ENCODE results near the gene POF1B.

POF1B gene

DNA sequence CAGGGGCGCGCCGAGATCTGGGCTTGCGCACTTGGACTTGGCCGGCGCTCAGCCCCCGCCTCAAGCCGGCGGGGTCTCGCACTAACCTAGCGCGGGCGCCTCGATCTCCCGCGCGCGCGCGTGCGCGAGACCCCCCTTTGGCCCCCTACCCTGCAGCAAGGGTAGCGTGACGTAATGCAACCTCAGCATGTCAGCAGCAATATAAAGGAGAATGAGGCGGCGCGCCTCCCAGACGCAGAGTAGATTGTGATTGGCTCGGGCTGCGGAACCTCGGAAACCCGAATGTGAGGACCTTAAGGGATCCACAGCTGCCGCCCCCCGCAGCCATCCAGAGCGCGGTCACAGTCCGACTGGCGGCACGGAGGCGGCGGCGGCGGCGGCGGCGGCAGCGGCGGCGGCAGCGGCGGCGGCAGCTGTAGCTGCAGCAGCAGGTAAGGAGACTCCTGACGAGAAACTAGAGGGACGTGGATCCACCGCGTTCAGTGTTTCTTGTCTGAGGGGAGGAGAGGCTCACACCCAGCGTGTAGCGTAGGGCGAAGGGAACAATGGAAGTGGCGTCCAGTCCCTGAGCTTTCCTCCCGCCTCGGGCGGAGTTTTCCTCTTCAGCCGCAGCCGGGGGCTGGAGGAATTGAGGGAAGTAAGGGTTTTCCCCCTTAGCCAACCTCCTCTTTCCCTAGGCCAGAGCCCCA, 135.6 kb downstream of the POF1B start, which contains the start of the genes SATL1 and ZNF711:
Gene SATL1 (minus strand): TSS at position 19 of the 689 bp plus-strand sequence. CDS start 134,811 bp downstream, outside the sequence.
Gene ZNF711 (plus strand): TSS at position 231 of the 689 bp plus-strand sequence. CDS start 3,582 bp downstream, outside the sequence.
- DNase-seq (ENCODE audit: low read depth in 2 of 2, low spot score in 1 of 2), result no peak

DNA sequence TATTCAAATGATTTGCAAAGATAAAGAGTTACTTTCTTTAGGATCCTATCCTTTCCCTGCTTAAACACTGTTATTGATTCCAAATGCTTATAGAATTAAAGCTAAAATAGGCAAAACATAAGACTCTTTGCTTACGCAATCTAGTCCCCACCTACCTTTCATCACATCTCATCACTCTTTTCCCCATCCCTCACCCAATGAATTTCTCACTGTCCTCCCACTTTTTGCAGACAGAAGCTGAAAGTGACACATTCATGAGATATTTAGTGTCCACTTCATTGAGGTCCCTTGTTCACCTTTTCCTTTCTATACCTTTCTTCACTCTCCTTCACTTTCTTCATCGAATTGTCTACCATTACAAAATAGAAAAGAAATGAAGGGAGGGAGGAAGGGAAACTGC, 136.3 kb downstream of the POF1B start:
- DNase-seq (ENCODE audit: low read depth in 2 of 2, low spot score in 1 of 2), result no peak
